Epithelial cell of proximal tubule (primary cell): ENCODE measurements around the gene RMDN2. TPM values are rescaled to one million over a fixed set of nuclear protein-coding genes. Genes with fewer than 3 reads are reported as not detected.
A peak's percentile ranks its signal among the peaks of the same experiment; 100 is the strongest.

Experiments
- DNase-seq: peaks from one replicate; pipeline ENCODE4 v3.0.0-alpha.2; 2011; ENCODE audit warnings: low read depth
- H3K4me3 ChIP-seq: 2 replicates; pipeline ENCODE4 v1.5.1; 2011; ENCODE audit warnings: low read depth, mild to moderate bottlenecking, low read length
- total RNA-seq: library from RNA; depleted of rRNA; stranded (reverse); fragments of >200 nt; gene quantifications from 2 replicates; pipeline ENCODE4 v1.2.3, GENCODE V29; 2015
- TF ChIP-seq, protein P1 (sequence below): conservative IDR thresholded peaks from 2 replicates; pipeline ENCODE4 v1.5.1; 2012; ENCODE audit warnings: low read depth, mild to moderate bottlenecking, low read length

RMDN2 gene, protein sequence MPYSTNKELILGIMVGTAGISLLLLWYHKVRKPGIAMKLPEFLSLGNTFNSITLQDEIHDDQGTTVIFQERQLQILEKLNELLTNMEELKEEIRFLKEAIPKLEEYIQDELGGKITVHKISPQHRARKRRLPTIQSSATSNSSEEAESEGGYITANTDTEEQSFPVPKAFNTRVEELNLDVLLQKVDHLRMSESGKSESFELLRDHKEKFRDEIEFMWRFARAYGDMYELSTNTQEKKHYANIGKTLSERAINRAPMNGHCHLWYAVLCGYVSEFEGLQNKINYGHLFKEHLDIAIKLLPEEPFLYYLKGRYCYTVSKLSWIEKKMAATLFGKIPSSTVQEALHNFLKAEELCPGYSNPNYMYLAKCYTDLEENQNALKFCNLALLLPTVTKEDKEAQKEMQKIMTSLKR
- 1.5 and 2.8 TPM in 2 replicates for total RNA-seq

DNA sequence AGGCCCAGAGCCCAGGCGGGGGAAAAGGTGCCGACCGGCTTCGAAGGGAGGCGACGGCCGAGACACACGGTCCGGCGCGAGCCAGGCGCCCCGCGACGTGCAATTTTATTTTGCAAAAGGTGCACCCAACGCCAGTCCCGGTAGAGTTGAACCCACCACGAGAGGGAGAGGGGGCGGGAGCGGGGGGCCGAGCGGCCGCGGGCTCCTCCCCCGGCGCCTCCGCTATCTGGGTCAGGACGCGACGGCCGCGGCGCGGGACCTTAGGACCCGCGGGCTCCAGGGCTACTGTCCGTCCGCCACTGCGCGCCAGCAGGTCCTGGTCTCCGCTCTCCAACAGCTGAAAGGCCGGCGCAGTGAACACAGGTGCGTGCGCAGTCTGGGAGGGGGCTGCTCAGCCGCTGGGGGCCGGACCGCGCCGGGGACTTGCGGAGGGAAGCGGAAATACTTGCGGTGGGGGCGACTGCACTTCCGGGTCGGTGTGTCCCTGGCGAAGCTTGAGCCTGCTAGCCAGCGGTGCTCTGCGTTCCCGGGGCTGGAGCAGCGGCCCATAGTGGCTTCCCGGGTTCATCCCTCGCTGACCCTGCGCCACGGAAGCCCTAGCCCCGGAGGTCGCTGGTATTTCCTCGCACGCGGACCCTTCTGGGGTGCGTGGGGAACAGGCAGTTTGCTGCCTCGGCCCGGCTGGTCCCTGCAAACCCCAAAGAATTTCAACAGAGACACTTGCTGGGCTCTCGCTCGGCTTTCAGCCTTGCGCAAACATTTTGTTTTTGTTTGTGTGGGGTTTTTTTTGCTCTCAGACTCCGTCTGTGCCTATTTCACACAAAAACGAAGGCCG is at the start of gene RMDN2:
Gene RMDN2 (plus strand): TSS at position 225 of the 835 bp plus-strand sequence. CDS start 3,991 bp downstream, outside the sequence.
- TF ChIP-seq, protein P1, sequence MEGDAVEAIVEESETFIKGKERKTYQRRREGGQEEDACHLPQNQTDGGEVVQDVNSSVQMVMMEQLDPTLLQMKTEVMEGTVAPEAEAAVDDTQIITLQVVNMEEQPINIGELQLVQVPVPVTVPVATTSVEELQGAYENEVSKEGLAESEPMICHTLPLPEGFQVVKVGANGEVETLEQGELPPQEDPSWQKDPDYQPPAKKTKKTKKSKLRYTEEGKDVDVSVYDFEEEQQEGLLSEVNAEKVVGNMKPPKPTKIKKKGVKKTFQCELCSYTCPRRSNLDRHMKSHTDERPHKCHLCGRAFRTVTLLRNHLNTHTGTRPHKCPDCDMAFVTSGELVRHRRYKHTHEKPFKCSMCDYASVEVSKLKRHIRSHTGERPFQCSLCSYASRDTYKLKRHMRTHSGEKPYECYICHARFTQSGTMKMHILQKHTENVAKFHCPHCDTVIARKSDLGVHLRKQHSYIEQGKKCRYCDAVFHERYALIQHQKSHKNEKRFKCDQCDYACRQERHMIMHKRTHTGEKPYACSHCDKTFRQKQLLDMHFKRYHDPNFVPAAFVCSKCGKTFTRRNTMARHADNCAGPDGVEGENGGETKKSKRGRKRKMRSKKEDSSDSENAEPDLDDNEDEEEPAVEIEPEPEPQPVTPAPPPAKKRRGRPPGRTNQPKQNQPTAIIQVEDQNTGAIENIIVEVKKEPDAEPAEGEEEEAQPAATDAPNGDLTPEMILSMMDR = peak; percentile 4
- H3K4me3 ChIP-seq = peak within 1 kb of the TSS; percentile 81
- DNase-seq = no peak

DNA sequence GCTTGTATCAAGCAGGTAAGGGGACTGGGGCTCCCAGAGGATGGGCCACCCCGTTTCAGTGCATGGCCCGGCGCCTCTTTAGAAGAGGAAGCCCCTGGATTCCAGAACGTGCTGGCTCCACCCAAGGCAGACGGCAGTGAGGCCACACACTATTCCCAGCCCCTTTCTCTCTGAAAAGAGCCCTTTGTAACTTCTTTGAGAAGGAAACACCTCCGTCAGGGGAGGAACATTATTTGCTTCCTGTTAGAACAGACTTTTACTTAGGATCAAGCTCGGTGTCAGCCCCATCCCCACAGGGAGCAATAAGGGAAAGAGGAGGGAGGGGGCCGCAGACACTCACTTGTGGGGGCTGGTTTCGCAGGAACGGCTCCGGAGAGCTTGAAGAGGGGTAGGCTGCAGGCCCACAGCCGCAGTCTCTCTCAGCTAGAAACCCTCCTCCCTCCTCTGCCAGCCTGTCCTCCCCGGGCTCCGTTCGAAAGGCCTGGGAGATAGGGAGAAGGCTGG is 49.6 kb upstream of the RMDN2 start:
- DNase-seq = no peak
- H3K4me3 ChIP-seq = no peak overlapping the region
- TF ChIP-seq, protein P1 = no peak

DNA sequence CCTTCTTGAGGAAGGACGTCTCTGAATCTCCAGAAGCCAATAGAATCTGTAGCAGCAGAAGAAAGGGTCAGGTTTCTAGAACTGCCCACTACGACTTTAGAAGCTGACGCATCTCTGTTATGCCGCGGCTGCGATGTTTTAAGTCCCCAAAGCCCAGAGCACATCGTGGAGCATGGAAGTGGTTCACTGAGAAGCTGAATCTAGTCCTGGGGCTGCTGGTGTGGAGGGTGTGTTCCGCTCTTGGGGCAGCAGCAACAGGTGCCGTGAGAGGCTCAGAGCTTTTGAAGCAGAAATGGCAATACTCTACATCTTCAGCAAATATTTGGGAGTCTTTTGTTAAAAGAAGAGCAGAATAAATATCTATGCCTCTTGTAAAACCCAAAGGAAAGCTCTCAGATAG is 48.9 kb upstream of the RMDN2 start:
- DNase-seq = no peak
- no peak overlapping the region for H3K4me3 ChIP-seq
- TF ChIP-seq, protein P1 = no peak

DNA sequence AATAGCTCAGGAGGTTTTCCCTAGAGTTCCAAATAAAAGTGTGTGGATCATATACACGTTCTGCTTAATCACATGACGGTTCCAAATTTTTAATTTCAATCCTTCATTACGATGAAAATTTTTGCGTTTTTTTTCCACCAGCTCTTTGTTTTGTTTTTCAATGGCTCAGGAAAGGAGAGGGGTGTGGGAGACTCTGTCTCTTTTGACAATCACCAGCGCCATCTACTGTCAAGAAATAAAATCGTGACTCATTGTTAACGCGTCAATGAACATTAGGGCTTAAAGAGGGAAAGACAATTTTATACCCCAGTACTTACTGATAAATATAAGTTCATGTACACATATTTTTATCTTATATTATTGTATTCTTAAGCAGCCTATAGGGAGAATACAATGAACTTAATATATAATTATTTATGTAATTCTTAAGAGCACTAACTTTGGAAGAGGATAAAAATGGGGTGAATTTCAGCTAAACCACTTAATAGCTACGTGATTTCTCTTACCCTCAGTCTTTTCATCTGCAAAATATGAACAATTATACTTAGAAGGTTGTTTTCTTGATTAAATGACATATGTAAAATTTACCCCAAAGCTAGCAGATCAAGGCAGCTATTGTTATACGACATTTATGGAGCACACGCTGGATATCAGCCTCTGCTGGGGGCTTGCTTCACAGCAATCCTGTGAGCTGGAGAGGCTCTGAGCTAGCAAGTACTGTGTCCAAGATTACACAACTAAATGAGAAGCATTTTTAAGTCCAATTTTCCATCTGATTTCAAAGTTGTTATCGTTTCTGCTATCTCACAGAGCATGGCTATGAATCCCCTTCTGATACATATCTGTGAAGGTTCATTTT is 47.4 kb upstream of the RMDN2 start:
- TF ChIP-seq, protein P1 = peak; percentile 70
- no peak overlapping the region for H3K4me3 ChIP-seq
- no peak for DNase-seq

DNA sequence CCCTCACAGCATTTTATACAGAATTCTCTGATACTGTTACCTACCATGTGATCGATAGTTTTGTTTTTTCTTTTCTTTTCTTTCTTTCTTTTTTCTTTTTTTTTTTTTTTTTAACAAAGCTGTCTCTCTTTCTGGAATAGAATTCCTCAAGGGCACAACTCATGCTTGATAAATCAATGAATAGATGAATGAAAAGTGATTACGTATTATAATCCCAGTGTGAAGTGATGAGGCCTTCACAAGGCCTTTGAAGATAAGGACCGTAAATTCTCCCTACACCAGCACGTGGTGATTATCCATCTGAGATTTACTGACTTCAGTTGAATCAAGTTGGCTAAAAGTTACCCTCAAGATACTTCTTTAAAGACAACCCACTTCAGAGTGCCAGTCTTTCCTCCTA is 46.6 kb upstream of the RMDN2 start:
- TF ChIP-seq, protein P1 = no peak
- no peak overlapping the region for H3K4me3 ChIP-seq

DNA sequence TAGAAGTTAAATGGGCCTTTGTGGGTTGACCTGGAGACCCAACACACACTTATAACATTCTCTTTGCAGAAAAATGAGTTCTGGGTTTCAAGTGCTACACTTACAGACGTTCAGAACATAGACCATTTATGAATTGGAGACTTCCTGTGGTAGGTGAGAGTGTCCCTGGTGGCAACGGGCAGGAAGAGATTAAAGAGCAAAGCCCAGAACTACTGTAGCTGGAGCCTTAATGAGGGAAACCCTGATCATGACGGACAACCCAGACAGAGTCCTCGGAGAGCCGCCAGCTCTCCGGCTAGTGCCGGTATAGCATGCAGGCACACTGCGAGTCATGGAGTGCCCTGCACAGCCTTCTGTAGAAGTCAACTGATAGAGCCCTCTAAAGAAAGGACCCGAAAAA is 44.5 kb upstream of the RMDN2 start:
- TF ChIP-seq, protein P1 = peak; percentile 24
- H3K4me3 ChIP-seq = no peak overlapping the region
- no peak for DNase-seq

More for the DNA sequence above, 46.6 kb upstream of the RMDN2 start:
- DNase-seq = no peak
